Osteocyte (in vitro differentiated cells): Measurements from ENCODE around the gene PYCR2. TPM values are rescaled to one million over a fixed set of nuclear protein-coding genes. Genes with fewer than 3 reads are reported as not detected.

ENCODE experiments used
- DNase-seq: peaks from one replicate; pipeline ENCODE4 v3.0.0; 2021; ENCODE audit warnings: mixed read lengths; ENCODE audit not compliant: unreplicated experiment; ENCODE audit errors: extremely low spot score
- H3K27ac Mint-ChIP-seq: one replicate; pipeline ENCODE4 v1.8.0; 2021; ENCODE audit warnings: mild to moderate bottlenecking, mixed read lengths; ENCODE audit not compliant: unreplicated experiment
- H3K27me3 Mint-ChIP-seq: one replicate; pipeline ENCODE4 v1.8.0; 2021; ENCODE audit warnings: mixed read lengths; ENCODE audit not compliant: unreplicated experiment
- H3K36me3 Mint-ChIP-seq: one replicate; pipeline ENCODE4 v1.8.0; 2021; ENCODE audit warnings: mixed read lengths; ENCODE audit not compliant: unreplicated experiment
- H3K4me1 Mint-ChIP-seq: one replicate; pipeline ENCODE4 v1.8.0; 2021; ENCODE audit warnings: mixed read lengths; ENCODE audit not compliant: unreplicated experiment
- H3K4me3 Mint-ChIP-seq: one replicate; pipeline ENCODE4 v1.8.0; 2021; ENCODE audit warnings: mild to moderate bottlenecking, moderate library complexity, mixed read lengths; ENCODE audit not compliant: unreplicated experiment
- H3K9me3 Mint-ChIP-seq: one replicate; pipeline ENCODE4 v1.8.0; 2021; ENCODE audit warnings: mixed read lengths; ENCODE audit not compliant: unreplicated experiment
- total RNA-seq: library from RNA; stranded (reverse); gene quantifications from 2 replicates; pipeline ENCODE4 v1.2.1, GENCODE V29; 2021
- TF ChIP-seq, protein P1 (sequence below): fragments of 200-600 bp; sonication (generic); IDR thresholded peaks from 2 replicates; pipeline ENCODE4 v1.5.0; 2021; ENCODE audit warnings: antibody characterized with exemption, mild to moderate bottlenecking, moderate library complexity

The PYCR2 gene
- total RNA-seq, 1 donor from 2014 or later = 60.3 TPM

DNA sequence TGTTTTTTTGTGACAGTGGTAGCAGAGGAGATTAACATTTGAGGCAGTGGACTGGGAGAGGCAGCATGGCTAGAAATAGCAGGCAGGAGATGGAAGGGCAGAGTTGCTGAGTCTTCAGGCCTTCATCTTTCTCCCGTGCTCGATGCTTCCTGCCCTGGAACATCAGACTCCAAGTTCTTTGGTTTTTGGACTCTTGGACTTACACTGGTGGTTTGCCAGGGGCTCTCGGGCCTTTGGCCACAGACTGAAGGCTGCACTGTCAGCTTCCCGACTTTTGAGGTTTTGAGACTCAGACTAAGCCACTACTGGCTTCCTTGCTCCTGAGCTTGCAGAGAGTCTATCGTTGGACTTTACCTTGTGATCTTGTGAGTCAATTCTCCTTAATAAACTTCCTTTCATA is 41.2 kb upstream of the PYCR2 start:
- H3K27me3 Mint-ChIP-seq = peaks cover 7% of the 10 kb centered on the region
- H3K4me3 Mint-ChIP-seq = no peak overlapping the region
- no peak for DNase-seq
- no peaks in the 10 kb centered on the region for H3K9me3 Mint-ChIP-seq
- no peak overlapping the region for H3K27ac Mint-ChIP-seq
- H3K4me1 Mint-ChIP-seq = no peaks in the 10 kb centered on the region
- TF ChIP-seq, protein P1, sequence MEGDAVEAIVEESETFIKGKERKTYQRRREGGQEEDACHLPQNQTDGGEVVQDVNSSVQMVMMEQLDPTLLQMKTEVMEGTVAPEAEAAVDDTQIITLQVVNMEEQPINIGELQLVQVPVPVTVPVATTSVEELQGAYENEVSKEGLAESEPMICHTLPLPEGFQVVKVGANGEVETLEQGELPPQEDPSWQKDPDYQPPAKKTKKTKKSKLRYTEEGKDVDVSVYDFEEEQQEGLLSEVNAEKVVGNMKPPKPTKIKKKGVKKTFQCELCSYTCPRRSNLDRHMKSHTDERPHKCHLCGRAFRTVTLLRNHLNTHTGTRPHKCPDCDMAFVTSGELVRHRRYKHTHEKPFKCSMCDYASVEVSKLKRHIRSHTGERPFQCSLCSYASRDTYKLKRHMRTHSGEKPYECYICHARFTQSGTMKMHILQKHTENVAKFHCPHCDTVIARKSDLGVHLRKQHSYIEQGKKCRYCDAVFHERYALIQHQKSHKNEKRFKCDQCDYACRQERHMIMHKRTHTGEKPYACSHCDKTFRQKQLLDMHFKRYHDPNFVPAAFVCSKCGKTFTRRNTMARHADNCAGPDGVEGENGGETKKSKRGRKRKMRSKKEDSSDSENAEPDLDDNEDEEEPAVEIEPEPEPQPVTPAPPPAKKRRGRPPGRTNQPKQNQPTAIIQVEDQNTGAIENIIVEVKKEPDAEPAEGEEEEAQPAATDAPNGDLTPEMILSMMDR = no peak
- no peaks in the 10 kb centered on the region for H3K36me3 Mint-ChIP-seq

DNA sequence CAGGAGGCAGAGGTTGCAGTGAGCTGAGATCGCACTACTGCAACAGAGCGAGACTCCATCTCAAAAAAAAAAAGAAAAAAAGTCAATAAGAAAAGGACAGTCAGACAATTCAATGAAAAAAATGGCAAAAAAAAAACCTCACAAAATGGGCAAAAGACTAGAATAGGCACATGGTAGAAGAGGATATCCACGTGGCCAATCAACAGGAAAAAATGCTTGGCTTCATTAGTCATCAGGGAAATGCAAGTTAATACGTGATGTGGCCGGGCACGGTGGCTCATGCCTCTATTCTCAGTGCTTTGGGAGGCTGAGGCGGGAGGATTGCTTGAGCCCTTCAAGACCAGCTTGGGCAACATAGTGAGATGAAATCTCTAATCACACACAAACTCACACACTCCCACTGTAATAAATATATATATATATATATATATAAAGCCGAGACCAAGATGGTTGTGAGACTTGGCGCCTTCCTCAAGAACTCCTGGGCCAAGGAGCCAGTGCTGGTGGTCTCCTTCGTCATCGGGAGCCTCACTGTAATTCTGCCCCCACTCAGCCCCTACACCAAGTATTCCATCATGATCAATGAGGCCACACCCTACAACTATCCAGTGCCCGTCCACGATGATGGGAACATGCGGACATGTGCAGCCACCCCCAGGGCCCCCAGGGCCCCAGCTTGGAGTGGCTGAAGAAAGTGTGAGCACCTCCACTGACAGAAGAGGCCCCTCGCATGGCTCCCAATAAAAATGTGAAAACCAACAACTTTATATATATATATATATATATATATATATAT is 39.9 kb upstream of the PYCR2 start:
- peaks cover 7% of the 10 kb centered on the region for H3K27me3 Mint-ChIP-seq
- no peak overlapping the region for H3K27ac Mint-ChIP-seq
- no peaks in the 10 kb centered on the region for H3K9me3 Mint-ChIP-seq
- TF ChIP-seq, protein P1 = no peak
- H3K4me1 Mint-ChIP-seq = no peaks in the 10 kb centered on the region
- H3K4me3 Mint-ChIP-seq = no peak overlapping the region
- H3K36me3 Mint-ChIP-seq = no peaks in the 10 kb centered on the region
- no peak for DNase-seq

DNA sequence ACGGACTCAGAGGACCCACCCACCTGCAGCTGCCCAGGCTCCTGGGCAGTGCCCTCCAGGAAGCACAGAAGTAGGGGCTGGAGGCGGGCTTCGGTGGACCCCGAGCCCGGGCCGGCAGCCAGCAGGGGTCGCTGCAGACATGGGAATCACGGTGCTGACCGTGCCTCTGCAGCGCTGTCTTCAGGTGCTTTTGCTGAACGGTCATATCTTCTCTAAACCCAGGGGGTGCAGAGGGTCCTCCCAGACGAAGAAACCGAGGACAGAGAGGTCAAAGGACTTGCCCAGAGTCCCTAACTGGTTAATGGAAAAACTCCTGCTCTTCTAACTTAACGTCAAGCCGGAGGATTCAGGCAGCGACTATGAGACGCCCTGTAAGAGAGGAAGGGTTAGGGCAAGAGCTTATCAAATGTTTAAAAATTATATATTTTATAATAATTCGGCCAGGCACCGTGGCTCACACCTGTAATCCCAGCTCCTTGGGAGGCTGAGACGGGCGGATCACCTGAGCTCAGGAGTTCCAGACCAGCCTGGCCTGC is 38.5 kb upstream of the PYCR2 start:
- TF ChIP-seq, protein P1 = peak; percentile 55
- Mint-ChIP-seq H3K9me3 (no peaks in the 10 kb centered on the region), H3K27me3 (peaks cover 7% of the 10 kb centered on the region), H3K27ac (no peak overlapping the region), H3K36me3 (no peaks in the 10 kb centered on the region), H3K4me3 (no peak overlapping the region), H3K4me1 (no peaks in the 10 kb centered on the region)
- DNase-seq = no peak

DNA sequence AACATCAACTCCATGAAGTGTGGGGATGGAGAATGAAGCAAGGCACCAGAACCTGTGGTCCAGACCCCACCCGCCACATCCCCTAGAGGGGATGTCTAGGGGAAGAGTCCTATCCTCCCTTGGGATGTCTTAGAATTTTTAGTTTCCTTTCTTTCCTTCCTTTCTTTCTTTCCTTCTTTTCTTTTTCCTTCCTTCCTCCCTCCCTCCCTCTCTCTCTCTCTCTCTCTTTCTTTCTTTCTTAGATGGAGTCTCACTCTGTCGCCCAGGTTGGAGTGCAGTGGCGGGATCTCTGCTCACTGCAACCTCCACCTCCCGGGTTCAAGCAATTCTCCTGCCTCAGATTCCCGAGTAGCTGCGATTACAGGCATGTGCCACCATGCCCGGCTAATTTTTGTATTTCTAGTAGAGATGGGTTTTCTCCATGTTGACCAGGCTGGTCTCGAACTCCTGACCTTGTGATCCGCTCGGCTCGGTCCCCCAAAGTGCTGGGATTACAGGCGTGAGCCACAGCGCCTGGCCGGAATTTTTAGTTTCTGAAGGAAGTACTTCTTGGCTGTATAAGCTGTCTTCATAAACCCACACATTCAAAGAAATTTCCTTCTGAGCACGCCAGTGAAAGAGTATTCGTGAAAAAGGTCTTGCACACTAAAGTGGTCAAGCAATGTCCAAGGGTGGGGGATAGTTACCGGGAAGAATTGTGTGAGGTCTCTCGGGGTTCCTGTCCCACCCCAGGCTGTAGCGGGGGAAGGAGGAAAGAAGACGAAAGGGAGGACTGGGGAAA is 37.8 kb upstream of the PYCR2 start:
- H3K27ac Mint-ChIP-seq = no peak overlapping the region
- DNase-seq = no peak

More for the DNA sequence above, 37.8 kb upstream of the PYCR2 start:
- TF ChIP-seq, protein P1 = no peak
- Mint-ChIP-seq H3K9me3 (no peaks in the 10 kb centered on the region), H3K27me3 (peaks cover 7% of the 10 kb centered on the region), H3K4me3 (no peak overlapping the region), H3K36me3 (no peaks in the 10 kb centered on the region), H3K4me1 (no peaks in the 10 kb centered on the region)
